DND-41 (cell line): Measurements from ENCODE around the gene GATA5.

ENCODE experiments used
- ATAC-seq: fragments of 200-7000 bp; cut with Tn5 transposase; 3 replicates; pipeline ENCODE4 v1.9.1; 2021; ENCODE audit warnings: low read depth; ENCODE audit not compliant: insufficient read depth
- DNase-seq: peaks from one replicate; pipeline ENCODE4 v3.0.0-alpha.2; 2020
- H2AFZ ChIP-seq: 2 replicates; pipeline ENCODE4 v1.6.0; 2012; ENCODE audit warnings: low read depth, low read length
- H3K27ac ChIP-seq: 2 replicates; pipeline ENCODE4 v1.5.1; 2012; ENCODE audit warnings: low read length, inconsistent platforms
- H3K27me3 ChIP-seq: fragments of 200-600 bp; sonication (generic); 2 replicates; pipeline ENCODE4 v1.6.0; 2012; ENCODE audit warnings: low read length, mild to moderate bottlenecking, inconsistent platforms; ENCODE audit not compliant: insufficient read depth, poor library complexity
- H3K36me3 ChIP-seq: 2 replicates; pipeline ENCODE4 v1.5.1; 2012; ENCODE audit warnings: low read length, inconsistent platforms; ENCODE audit not compliant: insufficient read depth
- H3K4me1 ChIP-seq: 2 replicates; pipeline ENCODE4 v1.5.1; 2012; ENCODE audit warnings: mild to moderate bottlenecking, low read length; ENCODE audit not compliant: insufficient read depth
- H3K4me2 ChIP-seq: 2 replicates; pipeline ENCODE4 v1.6.0; 2012; ENCODE audit warnings: mild to moderate bottlenecking, moderate library complexity, low read length, inconsistent platforms; ENCODE audit not compliant: insufficient read depth
- H3K4me3 ChIP-seq, 2 experiments: fragments of 200-600 bp in 1 of 2; shearing (Covaris generic) in 1 of 2; 2 replicates each; pipeline ENCODE4 v1.5.1; 2012 to 2016; ENCODE audit warnings: inconsistent platforms in 2 of 2, low read length in 2 of 2, mild to moderate bottlenecking in 2 of 2, low read depth in 1 of 2, moderate library complexity in 1 of 2
- H3K79me2 ChIP-seq: 2 replicates; pipeline ENCODE4 v1.6.0; 2012; ENCODE audit warnings: low read length, inconsistent platforms; ENCODE audit not compliant: insufficient read depth
- H3K9ac ChIP-seq: 2 replicates; pipeline ENCODE4 v1.6.0; 2012; ENCODE audit warnings: low read depth, mild to moderate bottlenecking, inconsistent platforms, low read length, moderate library complexity
- H3K9me3 ChIP-seq: 2 replicates; pipeline ENCODE4 v1.5.1; 2012; ENCODE audit warnings: low read length, moderate library complexity, mild to moderate bottlenecking, inconsistent platforms; ENCODE audit not compliant: insufficient read depth, severe bottlenecking
- H4K20me1 ChIP-seq: 2 replicates; pipeline ENCODE4 v1.6.0; 2012; ENCODE audit warnings: low read length; ENCODE audit not compliant: insufficient read depth
- CTCF ChIP-seq: IDR thresholded peaks from 2 replicates; pipeline ENCODE4 v1.5.1; 2012; ENCODE audit warnings: borderline replicate concordance, low read length, moderate library complexity, mild to moderate bottlenecking; ENCODE audit not compliant: poor library complexity, severe bottlenecking; ENCODE audit errors: extremely low read depth
- EZH2 ChIP-seq: IDR thresholded peaks from 3 replicates; pipeline ENCODE4 v1.6.1; 2012; ENCODE audit warnings: borderline replicate concordance, low read depth, mild to moderate bottlenecking, moderate library complexity, low read length, inconsistent platforms; ENCODE audit not compliant: severe bottlenecking

Gene GATA5

GRCh38 chr20:62418709-62419487 is 56.9 kb downstream of the GATA5 start:
- H3K9ac ChIP-seq: no peak overlapping the region
- peaks cover 9% of the 10 kb centered on the region for H4K20me1 ChIP-seq
- no peak for DNase-seq
- H2AFZ ChIP-seq: no peak overlapping the region
- no peak overlapping the region for H3K4me3 ChIP-seq
- ATAC-seq: no peak
- no peak overlapping the region for H3K4me2 ChIP-seq
- no peaks in the 10 kb centered on the region for H3K79me2 ChIP-seq
- H3K9me3 ChIP-seq: no peaks in the 10 kb centered on the region
- H3K27ac ChIP-seq: no peak overlapping the region
- H3K36me3 ChIP-seq: no peaks in the 10 kb centered on the region
- H3K4me1 ChIP-seq: no peaks in the 10 kb centered on the region
- no peak for TF ChIP-seq CTCF
- no peak for TF ChIP-seq EZH2
- no peaks in the 10 kb centered on the region for H3K27me3 ChIP-seq

- H4K20me1 ChIP-seq: peaks cover 8% of the 10 kb centered on the region
- ATAC-seq: no peak
- H2AFZ ChIP-seq: no peak overlapping the region
- H3K9me3 ChIP-seq: no peaks in the 10 kb centered on the region
- H3K4me3 ChIP-seq: no peak overlapping the region
- TF ChIP-seq EZH2 (no peak), CTCF (no peak)
- H3K79me2 ChIP-seq: no peaks in the 10 kb centered on the region
- no peak for DNase-seq
- no peak overlapping the region for H3K27ac ChIP-seq
- H3K36me3 ChIP-seq: no peaks in the 10 kb centered on the region
- no peak overlapping the region for H3K4me2 ChIP-seq
- no peak overlapping the region for H3K9ac ChIP-seq
- H3K27me3 ChIP-seq: no peaks in the 10 kb centered on the region
- H3K4me1 ChIP-seq: no peaks in the 10 kb centered on the region
These were observed 57.6 kb downstream of the GATA5 start for GRCh38 chr20:62417981-62418708.

- TF ChIP-seq CTCF: no peak
- TF ChIP-seq EZH2: no peak
- H3K27me3 ChIP-seq: no peaks in the 10 kb centered on the region
- H4K20me1 ChIP-seq: peaks cover 6% of the 10 kb centered on the region
- H3K4me2 ChIP-seq: no peak overlapping the region
- no peak overlapping the region for H3K4me3 ChIP-seq
- H2AFZ ChIP-seq: no peak overlapping the region
- no peaks in the 10 kb centered on the region for H3K36me3 ChIP-seq
- H3K27ac ChIP-seq: no peak overlapping the region
- H3K9me3 ChIP-seq: no peaks in the 10 kb centered on the region
- no peaks in the 10 kb centered on the region for H3K79me2 ChIP-seq
- ATAC-seq: no peak
- no peaks in the 10 kb centered on the region for H3K4me1 ChIP-seq
- no peak overlapping the region for H3K9ac ChIP-seq
- DNase-seq: no peak
These were observed 58.9 kb downstream of the GATA5 start for GRCh38 chr20:62416651-62417637.
